H1 (cell line): ENCODE measurements around the gene MMP13. TPM values are rescaled to one million over a fixed set of nuclear protein-coding genes. Genes with fewer than 3 reads are reported as not detected.

Experiments
- CTCF ChIA-PET: fragments of 300-600 bp; sonication (Branson Sonifier 250); formaldehyde crosslinking; loops from one replicate; lab custom pipeline; 2021; ENCODE audit not compliant: partially characterized antibody; lab: Charles Lee
- POLR2A ChIA-PET: fragments of 300-600 bp; sonication (Branson Sonifier 250); formaldehyde crosslinking; loops from one replicate; lab custom pipeline; 2021; ENCODE audit warnings: inconsistent platforms; ENCODE audit not compliant: partially characterized antibody; lab: Charles Lee
- DNase-seq, 2 experiments: peaks; one replicate each; pipeline versions ENCODE4 v3.0.0 to v3.0.0-alpha.2; 2010 to 2022; ENCODE audit warnings: low spot score in 2 of 2, low read depth in 1 of 2, mixed read lengths in 1 of 2
- FAIRE-seq: peaks from 2 replicates; lab custom pipeline; 2011; peaks lifted over from hg19 to GRCh38; lab: Jason Lieb, UNC
- H2AFZ ChIP-seq: 2 replicates; pipeline ENCODE4 v1.8.1; 2012; ENCODE audit warnings: low read length, inconsistent platforms
- H2AK5ac ChIP-seq: 2 replicates; pipeline ENCODE4 v1.6.1; 2013; ENCODE audit warnings: low read depth, low read length
- H2BK120ac ChIP-seq: replicated peaks from 2 replicates; pipeline ENCODE3; 2013; ENCODE audit warnings: low read depth, low read length, inconsistent platforms
- H2BK12ac ChIP-seq: 2 replicates; pipeline ENCODE4 v1.6.1; 2013; ENCODE audit warnings: low read depth, low read length
- H2BK15ac ChIP-seq: 2 replicates; pipeline ENCODE4 v1.6.1; 2013; ENCODE audit warnings: low read length
- H2BK20ac ChIP-seq: 2 replicates; pipeline ENCODE4 v1.6.1; 2013; ENCODE audit warnings: low read length
- H2BK5ac ChIP-seq: 2 replicates; pipeline ENCODE4 v1.6.1; 2013; ENCODE audit warnings: low read depth, low read length
- H3K14ac ChIP-seq: 2 replicates; pipeline ENCODE4 v1.6.1; 2013; ENCODE audit warnings: inconsistent platforms; ENCODE audit not compliant: insufficient read length
- H3K18ac ChIP-seq: 2 replicates; pipeline ENCODE4 v1.6.1; 2013; ENCODE audit warnings: low read length; ENCODE audit errors: extremely low read depth
- H3K23ac ChIP-seq: 2 replicates; pipeline ENCODE4 v1.6.1; 2013; ENCODE audit warnings: inconsistent platforms; ENCODE audit not compliant: insufficient read length
- H3K23me2 ChIP-seq: 2 replicates; pipeline ENCODE4 v1.6.1; 2013; ENCODE audit warnings: low read depth, low read length
- H3K27ac ChIP-seq: 2 replicates; pipeline ENCODE4 v1.6.1; 2011; ENCODE audit warnings: low read depth, low read length, inconsistent platforms
- H3K27me3 ChIP-seq, 4 experiments: replicated peaks in 1 of 4; 1 replicate in 1 of 4; 2 replicates in 3 of 4; pipeline versions ENCODE4 v1.6.1 to v1.8.1; 2011 to 2013; ENCODE audit warnings: low read length in 3 of 4, mild to moderate bottlenecking in 3 of 4, inconsistent platforms in 2 of 4, mixed read lengths in 2 of 4, moderate library complexity in 1 of 4; ENCODE audit not compliant: control insufficient read depth in 3 of 4, insufficient read depth in 3 of 4; ENCODE audit errors: extremely low read depth in 1 of 4
- H3K36me3 ChIP-seq, 4 experiments: 2 replicates each; pipeline versions ENCODE4 v1.6.1 to v1.8.1; 2011 to 2013; ENCODE audit warnings: mild to moderate bottlenecking in 4 of 4, low read length in 3 of 4, moderate library complexity in 2 of 4, control low read depth in 1 of 4, inconsistent platforms in 1 of 4; ENCODE audit not compliant: insufficient read depth in 4 of 4, control insufficient read depth in 2 of 4
- H3K4ac ChIP-seq: replicated peaks from 2 replicates; pipeline ENCODE3; 2013; ENCODE audit warnings: low read length, low read depth, mixed read lengths, inconsistent platforms; ENCODE audit not compliant: insufficient read length
- H3K4me1 ChIP-seq, 4 experiments: replicated peaks in 1 of 4; 1 replicate in 1 of 4; 2 replicates in 3 of 4; pipeline versions ENCODE4 v1.6.1 to v1.8.1; 2011 to 2013; ENCODE audit warnings: low read length in 3 of 4, inconsistent platforms in 2 of 4, mixed read lengths in 1 of 4; ENCODE audit not compliant: insufficient read depth in 4 of 4, control insufficient read depth in 3 of 4
- H3K4me2 ChIP-seq, 2 experiments: 2 replicates each; pipeline versions ENCODE4 v1.6.1 to v1.8.1; 2011 to 2013; ENCODE audit warnings: low read depth in 2 of 2, low read length in 2 of 2, control low read depth in 1 of 2, inconsistent platforms in 1 of 2, mild to moderate bottlenecking in 1 of 2; ENCODE audit not compliant: insufficient read depth in 1 of 2
- H3K4me3 ChIP-seq, 4 experiments: fragments of 200-600, 300-600 bp in 1 of 4; sonication (generic), shearing (Covaris generic), sonication (Bioruptor Twin) in 1 of 4; 2 replicates each; pipeline versions ENCODE4 v1.5.1 to v1.8.1; 2011 to 2016; ENCODE audit warnings: low read length in 4 of 4, low read depth in 3 of 4, control low read depth in 2 of 4, inconsistent platforms in 2 of 4, mild to moderate bottlenecking in 2 of 4, mixed read lengths in 1 of 4, moderate library complexity in 1 of 4; ENCODE audit not compliant: insufficient read depth in 2 of 4; ENCODE audit errors: extremely low read depth in 1 of 4
- H3K56ac ChIP-seq: replicated peaks from 2 replicates; pipeline ENCODE3; 2013; ENCODE audit warnings: low read depth, mild to moderate bottlenecking, mixed read lengths, low read length, inconsistent platforms; ENCODE audit not compliant: insufficient read length
- H3K79me1 ChIP-seq: 2 replicates; pipeline ENCODE4 v1.6.1; 2013; ENCODE audit warnings: low read depth, low read length, control low read depth
- H3K79me2 ChIP-seq, 2 experiments: 2 replicates each; pipeline versions ENCODE4 v1.6.1 to v1.8.1; 2012 to 2013; ENCODE audit warnings: low read length in 2 of 2, mild to moderate bottlenecking in 2 of 2, inconsistent platforms in 1 of 2; ENCODE audit not compliant: insufficient read depth in 2 of 2, control insufficient read depth in 1 of 2
- H3K9ac ChIP-seq, 4 experiments: replicated peaks in 1 of 4; 1 replicate in 1 of 4; 2 replicates in 3 of 4; pipeline versions ENCODE4 v1.6.1 to v1.8.1; 2011 to 2013; ENCODE audit warnings: low read depth in 3 of 4, low read length in 3 of 4, control low read depth in 2 of 4, mild to moderate bottlenecking in 2 of 4, moderate library complexity in 2 of 4, inconsistent platforms in 1 of 4; ENCODE audit errors: extremely low read depth in 1 of 4
- H3K9me3 ChIP-seq, 2 experiments: 2 replicates each; pipeline versions ENCODE4 v1.6.1 to v1.8.1; 2012 to 2013; ENCODE audit warnings: mild to moderate bottlenecking in 2 of 2, moderate library complexity in 2 of 2, control low read depth in 1 of 2, inconsistent platforms in 1 of 2, low read depth in 1 of 2, low read length in 1 of 2, mixed read lengths in 1 of 2; ENCODE audit not compliant: insufficient read depth in 2 of 2
- H4K20me1 ChIP-seq, 2 experiments: replicated peaks in 1 of 2; 2 replicates each; pipeline versions ENCODE3 to v1.8.1; 2011 to 2013; ENCODE audit warnings: inconsistent platforms in 2 of 2, low read length in 2 of 2, mild to moderate bottlenecking in 1 of 2; ENCODE audit not compliant: insufficient read depth in 2 of 2, control insufficient read depth in 1 of 2
- H4K5ac ChIP-seq: 2 replicates; pipeline ENCODE4 v1.6.1; 2013; ENCODE audit warnings: low read length, low read depth, mixed read lengths, inconsistent platforms; ENCODE audit not compliant: insufficient read length
- H4K8ac ChIP-seq: 2 replicates; pipeline ENCODE4 v1.8.0; 2013; ENCODE audit warnings: mild to moderate bottlenecking, moderate library complexity, low read length, inconsistent platforms; ENCODE audit not compliant: insufficient read depth; ENCODE audit errors: extremely low read depth
- H4K91ac ChIP-seq: replicated peaks from 2 replicates; pipeline ENCODE3; 2013; ENCODE audit warnings: low read length, mixed read lengths, inconsistent platforms; ENCODE audit not compliant: insufficient read length
- CTBP2 ChIP-seq: IDR thresholded peaks from 2 replicates; pipeline ENCODE4 v1.7.0; 2011; ENCODE audit warnings: borderline replicate concordance, mild to moderate bottlenecking, moderate library complexity, mixed read lengths, low read length; ENCODE audit not compliant: insufficient read depth, insufficient read length
- FOSL1 ChIP-seq: IDR thresholded peaks from 2 replicates; pipeline ENCODE4 v1.6.1; 2011; ENCODE audit warnings: mild to moderate bottlenecking, low read depth, low read length, moderate library complexity; ENCODE audit not compliant: insufficient read depth
- SUZ12 ChIP-seq: fragments of 200-600 bp; sonication (generic); IDR thresholded peaks from 2 replicates; pipeline ENCODE4 v1.6.1; 2012; ENCODE audit warnings: mild to moderate bottlenecking, inconsistent platforms, low read length, moderate library complexity, mixed read lengths
- WGBS, 2 experiments: shearing (Covaris generic) in 1 of 2; methylation state at CpG; one replicate each; pipeline versions ENCODE4 v1.1.6 to v1.1.7; 2013 to 2015; ENCODE audit warnings: low lambda C conversion rate in 2 of 2, mixed read lengths in 2 of 2, inconsistent platforms in 1 of 2, low coverage in 1 of 2, missing lambda C conversion rate in 1 of 2; ENCODE audit not compliant: insufficient replicate concordance in 2 of 2, insufficient coverage in 1 of 2, insufficient read length in 1 of 2; ENCODE audit errors: extremely low coverage in 1 of 2, missing lambda C conversion rate in 1 of 2; 5-methylcytosine and 5-hydroxymethylcytosine counted together
- polyA plus RNA-seq, 7 experiments: library from polyadenylated mRNA; depleted of rRNA in 3 of 7; stranded (reverse) in 5 of 7; unstranded in 2 of 7; fragments of >200 nt in 5 of 7; fragments of 200-250 nt in 2 of 7; gene quantifications; 1 replicate in 5 of 7; 2 replicates in 1 of 7; 4 replicates in 1 of 7; pipeline versions ENCODE4 v1.2.1 to v1.2.3, GENCODE V29; 2011 to 2013; ENCODE audit warnings: missing spikeins in 2 of 7, mixed read lengths in 2 of 7
- total RNA-seq: library from RNA; stranded (reverse); fragmentation: NEBNext Ultra II Directional; extraction: Animal tissue kit (Norgen Biotek cat#: 25700); gene quantifications from 2 replicates; pipeline ENCODE4 v1.2.1, GENCODE V29; 2021
- TF ChIP-seq, protein P1 (sequence below), 3 experiments: IDR thresholded peaks; 1 replicate in 2 of 3; 2 replicates in 1 of 3; pipeline versions ENCODE4 v1.5.1 to v1.6.1; 2011; ENCODE audit warnings: low read length in 3 of 3, mild to moderate bottlenecking in 3 of 3, inconsistent platforms in 2 of 3, low read depth in 1 of 3, moderate library complexity in 1 of 3; ENCODE audit not compliant: insufficient read depth in 1 of 3; ENCODE audit errors: control extremely low read depth in 1 of 3

MMP13 gene
- total and polyA plus RNA-seq, 2 of the 8 experiments (the other 6 are each of a cell fraction or from before 2014, with no cell fraction given): not detected

GRCh38 chr11:102935514-102935913 is 20.0 kb downstream of the MMP13 start:
- no peak overlapping the region for H3K14ac ChIP-seq
- H3K27ac ChIP-seq: no peak overlapping the region
- H3K79me2 ChIP-seq: no peaks in the 10 kb centered on the region
- H3K18ac ChIP-seq: no peak overlapping the region
- no peaks in the 10 kb centered on the region for H3K27me3 ChIP-seq
- DNase-seq (no peak), FAIRE-seq (no peak)
- H2BK12ac ChIP-seq: no peak overlapping the region
- no peak overlapping the region for H4K91ac ChIP-seq
- H3K4me1 ChIP-seq: no peaks in the 10 kb centered on the region; a peak in 1 of 7 replicates
- no peaks in the 10 kb centered on the region for H3K9me3 ChIP-seq
- H3K4me2 ChIP-seq: no peak overlapping the region
- ChIA-PET CTCF (interaction anchor here (0.7 to 6.6 kb wide), 11 partner anchors 11 to 269 kb away, joined by 3 to 60 read pairs (median 3); no protein-coding TSS in a partner anchor), POLR2A (no interaction called here)
- WGBS, 2 experiments: 97% methylated on average over 3 of the region's 3 CpGs; no CpG with 5 or more reads in 1 of the 2 experiments
- H3K4ac ChIP-seq: no peak overlapping the region
- no peak overlapping the region for H2BK20ac ChIP-seq
- no peaks in the 10 kb centered on the region for H3K23me2 ChIP-seq
- H4K5ac ChIP-seq: no peak overlapping the region
- H3K9ac ChIP-seq: no peak overlapping the region
- H2BK15ac ChIP-seq: no peak overlapping the region
- no peaks in the 10 kb centered on the region for H3K79me1 ChIP-seq
- no peak overlapping the region for H3K4me3 ChIP-seq
- H3K23ac ChIP-seq: no peak overlapping the region
- no peak overlapping the region for H2BK120ac ChIP-seq
- H2AFZ ChIP-seq: no peak overlapping the region
- no peak overlapping the region for H2AK5ac ChIP-seq
- H3K36me3 ChIP-seq: no peaks in the 10 kb centered on the region
- peak overlapping the region; percentile 39; the same call in 1 of the 2 replicates for H4K8ac ChIP-seq
- no peak overlapping the region for H2BK5ac ChIP-seq
- H4K20me1 ChIP-seq: no peaks in the 10 kb centered on the region
- TF ChIP-seq SUZ12: no peak
- TF ChIP-seq CTBP2: no peak
- TF ChIP-seq, protein P1, sequence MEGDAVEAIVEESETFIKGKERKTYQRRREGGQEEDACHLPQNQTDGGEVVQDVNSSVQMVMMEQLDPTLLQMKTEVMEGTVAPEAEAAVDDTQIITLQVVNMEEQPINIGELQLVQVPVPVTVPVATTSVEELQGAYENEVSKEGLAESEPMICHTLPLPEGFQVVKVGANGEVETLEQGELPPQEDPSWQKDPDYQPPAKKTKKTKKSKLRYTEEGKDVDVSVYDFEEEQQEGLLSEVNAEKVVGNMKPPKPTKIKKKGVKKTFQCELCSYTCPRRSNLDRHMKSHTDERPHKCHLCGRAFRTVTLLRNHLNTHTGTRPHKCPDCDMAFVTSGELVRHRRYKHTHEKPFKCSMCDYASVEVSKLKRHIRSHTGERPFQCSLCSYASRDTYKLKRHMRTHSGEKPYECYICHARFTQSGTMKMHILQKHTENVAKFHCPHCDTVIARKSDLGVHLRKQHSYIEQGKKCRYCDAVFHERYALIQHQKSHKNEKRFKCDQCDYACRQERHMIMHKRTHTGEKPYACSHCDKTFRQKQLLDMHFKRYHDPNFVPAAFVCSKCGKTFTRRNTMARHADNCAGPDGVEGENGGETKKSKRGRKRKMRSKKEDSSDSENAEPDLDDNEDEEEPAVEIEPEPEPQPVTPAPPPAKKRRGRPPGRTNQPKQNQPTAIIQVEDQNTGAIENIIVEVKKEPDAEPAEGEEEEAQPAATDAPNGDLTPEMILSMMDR (IDR thresholded peaks at IDR 0.05; ENCODE audit: control extremely low read depth in 1 of 3, insufficient read depth in 1 of 3, low read depth in 1 of 3, low read length in 3 of 3): peak; percentile 35 to 43 (median 42)
- TF ChIP-seq FOSL1: no peak
- no peak overlapping the region for H3K56ac ChIP-seq
